ENCODE results near the gene DDRGK1.

The DDRGK1 gene

GRCh38 chr20:3164043-3164762 is 40.3 kb downstream of the DDRGK1 start:
- no peak for DNase-seq

GRCh38 chr20:3163099-3164042 is 41.1 kb downstream of the DDRGK1 start:
- no peak for DNase-seq

- DNase-seq, result no peak
Observed at GRCh38 chr20:3162080-3162611, 42.3 kb downstream of the DDRGK1 start.

- no peak for DNase-seq
Observed at GRCh38 chr20:3161316-3162079, 43.0 kb downstream of the DDRGK1 start.

GRCh38 chr20:3160418-3160817 is 44.1 kb downstream of the DDRGK1 start:
- no peak for DNase-seq

- DNase-seq, result peak; percentile 27
Observed at GRCh38 chr20:3158968-3159431, 45.5 kb downstream of the DDRGK1 start.

- DNase-seq, result no peak
Observed at GRCh38 chr20:3157817-3158216, 46.7 kb downstream of the DDRGK1 start.

GRCh38 chr20:3156811-3157619 is 47.5 kb downstream of the DDRGK1 start:
- DNase-seq, result no peak

GRCh38 chr20:3152057-3152644 is 52.3 kb downstream of the DDRGK1 start:
- DNase-seq, result peak; percentile 26

GRCh38 chr20:3150908-3151307 is 53.6 kb downstream of the DDRGK1 start:
- DNase-seq, result no peak

- DNase-seq, result no peak
Observed at GRCh38 chr20:3146732-3147341, 57.6 kb downstream of the DDRGK1 start.

GRCh38 chr20:3141757-3142156 is 62.7 kb downstream of the DDRGK1 start:
- DNase-seq, result no peak
